WERI-Rb-1 (cell line): ENCODE results near the gene SIX5.

Experiments
- DNase-seq: peaks from one replicate; pipeline ENCODE4 v3.0.0-alpha.2; 2020
- H3K27ac ChIP-seq: fragments of 250-450 bp; sonication (Bioruptor Pico); 2 replicates; pipeline ENCODE4 v1.5.1; 2020; ENCODE audit warnings: mild to moderate bottlenecking, moderate library complexity
- H3K27me3 ChIP-seq: fragments of 250-450 bp; sonication (Bioruptor Pico); 2 replicates; pipeline ENCODE4 v1.5.1; 2021; ENCODE audit warnings: mild to moderate bottlenecking, low read depth, moderate library complexity; ENCODE audit not compliant: insufficient read depth, severe bottlenecking
- H3K36me3 ChIP-seq: fragments of 250-450 bp; sonication (Bioruptor Pico); 2 replicates; pipeline ENCODE4 v1.5.1; 2020; ENCODE audit warnings: mild to moderate bottlenecking, moderate library complexity
- H3K4me3 ChIP-seq: 2 replicates; pipeline ENCODE4 v1.5.1; 2011; ENCODE audit warnings: low read depth, mild to moderate bottlenecking, control low read depth, low read length
- H3K9me3 ChIP-seq: fragments of 250-450 bp; sonication (Bioruptor Pico); 2 replicates; pipeline ENCODE4 v1.5.1; 2021; ENCODE audit warnings: mild to moderate bottlenecking, moderate library complexity; ENCODE audit not compliant: severe bottlenecking
- TF ChIP-seq, protein P1 (sequence below): IDR thresholded peaks from 2 replicates; pipeline ENCODE4 v1.5.1; 2011; ENCODE audit warnings: low read depth, mild to moderate bottlenecking, control low read depth, inconsistent platforms, low read length

The SIX5 gene

DNA sequence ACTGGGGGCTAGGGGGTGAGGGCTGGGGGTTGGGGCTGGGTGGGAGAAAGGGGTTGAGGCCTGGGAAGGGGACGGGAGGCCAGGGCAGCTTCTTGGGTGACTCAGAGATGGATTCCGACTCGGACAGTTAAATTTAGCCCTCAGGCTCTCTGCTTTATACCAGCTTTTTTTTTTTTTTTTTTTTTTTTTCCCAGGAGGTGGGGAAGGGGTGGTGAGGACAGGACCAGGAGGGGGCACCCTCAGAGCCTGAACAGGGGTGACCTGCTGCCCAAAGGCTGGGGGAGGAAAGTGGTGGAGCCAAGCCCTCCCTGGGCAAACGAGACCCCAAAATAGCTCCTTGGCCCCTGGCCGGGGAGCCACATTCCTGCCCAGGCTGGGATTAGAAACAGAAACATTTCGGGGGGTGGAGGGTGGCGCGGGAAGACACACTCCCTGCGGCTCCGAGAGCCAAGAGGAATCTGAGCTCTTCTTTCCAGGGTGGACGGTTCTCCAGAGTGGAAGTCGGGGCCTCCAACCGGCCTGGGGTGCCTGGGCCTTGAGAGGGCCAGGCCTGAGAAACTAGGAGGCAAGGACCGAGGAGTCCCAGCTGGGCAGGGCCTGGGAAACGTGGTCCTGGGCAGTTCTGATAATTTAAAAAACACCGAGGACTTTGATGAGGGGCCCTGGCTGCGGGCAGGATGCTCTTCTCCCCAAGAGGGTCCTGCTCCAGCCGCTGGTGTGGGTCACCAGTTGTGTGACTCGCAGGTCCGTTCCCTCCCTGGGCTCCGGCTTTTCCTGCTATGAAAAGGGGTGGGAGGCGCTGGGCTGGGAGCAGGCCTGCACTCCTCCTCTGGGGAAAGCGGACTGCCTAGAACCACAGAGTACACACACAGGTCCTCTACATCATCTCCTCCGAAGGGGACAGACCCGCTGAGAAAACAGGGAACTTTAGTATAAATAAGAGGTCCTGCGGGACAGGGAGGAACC lies 14.1 kb upstream of the SIX5 start:
- Histone ChIP-seq H3K4me3 (no peak overlapping the region), H3K27ac (no peak overlapping the region)
- TF ChIP-seq, protein P1, sequence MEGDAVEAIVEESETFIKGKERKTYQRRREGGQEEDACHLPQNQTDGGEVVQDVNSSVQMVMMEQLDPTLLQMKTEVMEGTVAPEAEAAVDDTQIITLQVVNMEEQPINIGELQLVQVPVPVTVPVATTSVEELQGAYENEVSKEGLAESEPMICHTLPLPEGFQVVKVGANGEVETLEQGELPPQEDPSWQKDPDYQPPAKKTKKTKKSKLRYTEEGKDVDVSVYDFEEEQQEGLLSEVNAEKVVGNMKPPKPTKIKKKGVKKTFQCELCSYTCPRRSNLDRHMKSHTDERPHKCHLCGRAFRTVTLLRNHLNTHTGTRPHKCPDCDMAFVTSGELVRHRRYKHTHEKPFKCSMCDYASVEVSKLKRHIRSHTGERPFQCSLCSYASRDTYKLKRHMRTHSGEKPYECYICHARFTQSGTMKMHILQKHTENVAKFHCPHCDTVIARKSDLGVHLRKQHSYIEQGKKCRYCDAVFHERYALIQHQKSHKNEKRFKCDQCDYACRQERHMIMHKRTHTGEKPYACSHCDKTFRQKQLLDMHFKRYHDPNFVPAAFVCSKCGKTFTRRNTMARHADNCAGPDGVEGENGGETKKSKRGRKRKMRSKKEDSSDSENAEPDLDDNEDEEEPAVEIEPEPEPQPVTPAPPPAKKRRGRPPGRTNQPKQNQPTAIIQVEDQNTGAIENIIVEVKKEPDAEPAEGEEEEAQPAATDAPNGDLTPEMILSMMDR: no peak

DNA sequence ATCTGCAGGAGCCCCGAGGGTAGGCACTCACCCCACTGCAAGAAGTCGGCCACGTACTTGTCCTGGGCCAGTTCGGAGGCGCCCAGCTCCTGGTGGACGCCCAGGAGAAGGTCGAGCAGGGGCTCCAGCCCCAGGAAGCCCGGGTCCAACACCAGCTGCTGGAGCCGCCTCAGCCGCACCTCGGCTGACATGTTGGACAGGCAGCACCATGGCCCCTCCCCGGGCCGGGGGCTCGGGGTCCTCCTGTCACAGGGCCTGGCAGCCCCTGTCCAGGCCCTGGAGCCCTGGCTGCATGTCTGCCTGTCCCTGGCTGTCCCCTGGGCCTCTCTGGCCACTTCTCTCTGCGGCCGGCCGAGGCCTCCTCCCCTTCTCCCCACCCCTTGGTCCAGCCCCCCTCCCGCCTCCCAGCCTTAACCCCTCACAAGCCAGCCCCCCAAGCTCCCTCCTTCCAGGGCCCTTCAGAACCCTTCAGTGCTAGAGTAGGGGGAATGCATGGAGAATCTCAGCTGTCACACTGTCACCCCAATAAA lies 13.2 kb upstream of the SIX5 start, which contains the start of gene DMPK:
TSS of gene DMPK (minus strand) at position 329 of the 530 bp plus-strand sequence. CDS start at position 191, 138 bp downstream.
- Histone ChIP-seq H3K27me3 (no peaks in the 10 kb centered on the region), H3K27ac (no peak within 1 kb of the TSS), H3K4me3 (peak within 1 kb of the TSS; percentile 19; the same call in 1 of the 2 replicates), H3K36me3 (peaks cover 23% of the 10 kb centered on the region), H3K9me3 (no peaks in the 10 kb centered on the region)
- TF ChIP-seq, protein P1: no peak
- DNase-seq: peak; percentile 14

More for the DNA sequence above, 14.1 kb upstream of the SIX5 start:
- no peak for DNase-seq
- H3K9me3 ChIP-seq: no peaks in the 10 kb centered on the region
- peaks cover 27% of the 10 kb centered on the region for H3K36me3 ChIP-seq
- no peaks in the 10 kb centered on the region for H3K27me3 ChIP-seq

DNA sequence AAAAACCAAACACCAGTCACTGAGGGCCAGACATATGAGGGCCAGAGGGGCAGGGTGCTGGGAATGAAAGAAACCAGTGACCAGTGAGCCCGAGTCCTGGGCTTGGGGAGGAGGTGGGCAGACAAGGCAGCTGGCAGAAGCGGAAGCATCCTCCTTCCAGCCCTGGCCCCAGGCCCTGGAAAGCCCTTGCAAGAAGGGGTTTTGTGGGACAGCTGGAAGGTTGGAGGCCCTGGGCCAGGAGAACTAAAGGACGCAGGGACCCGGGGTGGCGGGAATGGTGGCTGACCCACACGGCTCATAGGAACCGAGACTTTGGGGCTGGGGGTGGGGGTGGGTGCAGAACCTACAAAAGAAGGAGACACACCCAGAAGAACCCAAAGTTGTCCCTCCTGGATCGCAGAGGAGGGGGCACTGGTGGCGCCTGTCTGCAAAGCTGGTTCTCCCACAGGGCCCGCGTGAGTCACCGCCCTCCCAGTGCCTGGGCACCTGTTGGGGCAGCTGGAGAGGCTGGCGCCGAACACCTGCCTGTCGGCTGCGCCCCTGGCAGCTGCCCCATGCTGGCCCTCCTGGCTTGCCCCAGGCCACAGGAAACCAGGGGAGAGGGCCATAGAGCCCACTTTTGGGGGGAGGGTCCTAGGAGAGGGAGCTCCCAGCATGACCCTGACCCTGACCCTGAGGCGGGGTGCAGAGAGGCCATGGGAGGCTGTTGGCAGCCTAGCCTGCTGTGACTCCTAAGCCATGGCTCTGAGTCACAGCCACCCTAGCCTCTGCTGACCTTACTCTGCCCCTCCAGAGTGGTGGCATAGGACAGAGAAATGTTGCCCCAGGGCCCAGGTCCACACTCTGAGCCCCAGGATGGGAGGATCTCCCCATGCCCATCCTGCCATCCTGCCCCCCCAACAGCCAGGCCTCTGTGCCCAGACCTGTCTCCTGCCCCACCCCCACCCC lies 12.4 kb upstream of the SIX5 start:
- TF ChIP-seq, protein P1: no peak
- Histone ChIP-seq H3K27ac (no peak overlapping the region), H3K9me3 (no peaks in the 10 kb centered on the region), H3K4me3 (no peak overlapping the region; the same call in 1 of the 2 replicates), H3K36me3 (peaks cover 20% of the 10 kb centered on the region), H3K27me3 (no peaks in the 10 kb centered on the region)
- DNase-seq: peak; percentile 6

DNA sequence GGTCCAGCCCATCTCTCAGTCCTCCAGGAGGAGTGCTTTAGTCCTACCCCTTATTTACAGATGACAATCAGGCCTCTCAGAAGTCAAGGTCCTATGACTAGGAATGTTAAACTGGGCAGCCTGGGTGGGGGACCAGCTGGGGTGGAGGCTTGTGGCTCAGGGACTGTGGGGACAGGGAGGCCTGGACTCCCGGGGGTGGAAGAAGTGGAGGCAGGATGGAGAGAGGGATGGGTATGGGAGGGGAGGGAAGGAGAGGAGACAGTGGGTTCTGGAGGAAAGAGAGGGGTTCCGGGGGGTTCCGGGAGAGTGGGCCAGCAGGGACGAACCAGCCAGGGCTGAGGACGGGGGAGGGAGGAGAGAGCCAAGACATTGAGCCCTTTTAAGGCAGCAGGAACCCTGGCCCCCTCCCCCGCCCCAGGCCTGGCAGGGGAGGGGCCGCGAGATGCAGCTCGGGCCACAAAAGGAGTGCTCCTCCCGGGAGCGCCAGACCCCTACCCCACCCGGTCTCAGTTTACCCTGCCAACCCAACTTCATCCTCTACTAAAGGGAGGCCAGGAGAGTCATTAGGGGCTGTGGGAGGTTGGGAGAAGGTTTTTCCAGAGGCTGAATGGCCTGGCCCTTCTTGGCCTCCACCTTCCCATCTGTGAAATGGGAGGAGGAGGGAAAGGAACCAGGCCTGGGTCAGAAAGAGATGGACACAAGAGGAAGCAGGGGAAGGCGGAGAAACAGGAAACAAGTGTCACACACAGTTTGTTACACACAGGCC lies 11.6 kb upstream of the SIX5 start:
- no peak for DNase-seq
- Histone ChIP-seq H3K4me3 (no peak overlapping the region), H3K9me3 (no peaks in the 10 kb centered on the region), H3K27me3 (no peaks in the 10 kb centered on the region), H3K36me3 (peaks cover 14% of the 10 kb centered on the region), H3K27ac (no peak overlapping the region)
- TF ChIP-seq, protein P1: no peak

DNA sequence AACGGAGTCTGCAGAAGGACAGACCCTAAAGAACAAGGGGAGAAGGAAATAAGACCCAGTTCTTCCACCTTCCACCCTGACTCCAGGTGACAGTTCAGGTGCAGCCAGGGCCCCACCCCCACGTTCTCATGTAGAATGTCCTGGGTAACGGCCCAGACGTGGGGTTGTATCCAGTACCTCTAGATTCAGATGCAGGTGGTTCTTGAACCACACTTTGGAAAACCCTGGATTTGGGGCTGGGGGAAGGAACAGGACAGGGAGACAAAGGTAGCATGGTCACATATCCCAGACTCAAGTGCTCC lies 11.0 kb upstream of the SIX5 start:
- Histone ChIP-seq H3K36me3 (peaks cover 11% of the 10 kb centered on the region; the same call in 1 of the 2 replicates), H3K4me3 (no peak overlapping the region), H3K27me3 (no peaks in the 10 kb centered on the region), H3K27ac (no peak overlapping the region; the same call in 1 of the 2 replicates), H3K9me3 (no peaks in the 10 kb centered on the region)
- TF ChIP-seq, protein P1: no peak
- no peak for DNase-seq
